Panc1 (cell line): ENCODE data around the gene SCLY. TPM values are rescaled to one million over a fixed set of nuclear protein-coding genes. Genes with fewer than 3 reads are reported as not detected.

ENCODE experiments used
- ATAC-seq: fragments of 200-7000 bp; cut with Tn5 transposase; 2 replicates; pipeline ENCODE4 v1.9.1; 2020; ENCODE audit warnings: mild to moderate bottlenecking, moderate library complexity
- BruUV-seq: library from RNA; stranded (reverse); fragments of 400-500 nt; replicated peaks from 2 replicates; lab custom pipeline; 2021; lab: Mats Ljungman, UMichigan
- CTCF ChIA-PET: fragments of 300-600 bp; sonication (Branson Sonifier 250); formaldehyde crosslinking; loops from one replicate; lab custom pipeline; 2022; ENCODE audit warnings: antibody characterized with exemption; lab: Charles Lee
- POLR2A ChIA-PET: fragments of 300-600 bp; sonication (Branson Sonifier 250); formaldehyde crosslinking; loops from one replicate; lab custom pipeline; 2022; ENCODE audit warnings: antibody characterized with exemption; lab: Charles Lee
- DNase-seq: peaks from one replicate; pipeline ENCODE4 v3.0.0-alpha.2; 2010; ENCODE audit warnings: low read depth, low spot score
- H3K27ac ChIP-seq: 2 replicates; pipeline ENCODE4 v1.5.1; 2011; ENCODE audit warnings: mild to moderate bottlenecking, low read length, inconsistent platforms
- H3K27me3 ChIP-seq: fragments of 200-500 bp; sonication (Bioruptor generic); 2 replicates; pipeline ENCODE4 v1.6.0; 2014; ENCODE audit warnings: low read length, inconsistent platforms; ENCODE audit not compliant: control insufficient read depth, insufficient read depth
- H3K36me3 ChIP-seq: fragments of 200-500 bp; sonication (Bioruptor generic); 2 replicates; pipeline ENCODE4 v1.5.1; 2014; ENCODE audit warnings: inconsistent platforms, mild to moderate bottlenecking, low read length, moderate library complexity; ENCODE audit not compliant: control insufficient read depth, insufficient read depth
- H3K4me1 ChIP-seq: 2 replicates; pipeline ENCODE4 v1.5.1; 2011; ENCODE audit warnings: inconsistent platforms, mild to moderate bottlenecking, low read length, moderate library complexity; ENCODE audit not compliant: control insufficient read depth, insufficient read depth
- H3K4me3 ChIP-seq, 2 experiments: 2 replicates each; pipeline ENCODE4 v1.5.1; 2011 to 2012; ENCODE audit warnings: low read depth in 2 of 2, low read length in 2 of 2, mild to moderate bottlenecking in 2 of 2, inconsistent platforms in 1 of 2, moderate library complexity in 1 of 2
- H3K9me3 ChIP-seq: fragments of 200-500 bp; sonication (Bioruptor generic); 2 replicates; pipeline ENCODE4 v1.5.1; 2014; ENCODE audit warnings: low read depth, mild to moderate bottlenecking, inconsistent platforms, low read length, moderate library complexity; ENCODE audit not compliant: control insufficient read depth, insufficient read depth
- CTCF ChIP-seq: fragments of 450-650 bp; IDR thresholded peaks from 2 replicates; pipeline ENCODE4 v1.5.1; 2017; ENCODE audit warnings: mild to moderate bottlenecking
- POLR2AphosphoS5 ChIP-seq: IDR thresholded peaks from 2 replicates; pipeline ENCODE4 v1.6.1; 2012; ENCODE audit warnings: mild to moderate bottlenecking, low read depth, low read length, moderate library complexity
- REST ChIP-seq, 2 experiments: IDR thresholded peaks; 2 replicates each; pipeline ENCODE4 v1.6.1; 2011 to 2012; ENCODE audit warnings: low read depth in 2 of 2, control low read depth in 1 of 2, low read length in 1 of 2, mild to moderate bottlenecking in 1 of 2, moderate library complexity in 1 of 2; ENCODE audit not compliant: insufficient read depth in 1 of 2
- SIN3A ChIP-seq: IDR thresholded peaks from 2 replicates; pipeline ENCODE4 v1.6.1; 2012; ENCODE audit warnings: low read depth, mild to moderate bottlenecking, low read length, moderate library complexity, borderline replicate concordance; ENCODE audit not compliant: insufficient read depth
- TCF7L2 ChIP-seq: IDR thresholded peaks from 2 replicates; pipeline ENCODE4 v1.6.1; 2011; ENCODE audit warnings: mild to moderate bottlenecking, low read depth, low read length, inconsistent platforms
- in situ Hi-C: cut with HindIII; loops from 2 replicates; pipeline ENCODE4 v1.10.0; 2016; ENCODE audit warnings: low sequenced_read_pairs, low pct_unique_long_range_greater_than_20kb
- intact Hi-C: fragments of 100-400 bp; cut with micrococcal nuclease; formaldehyde crosslinking; loops from one replicate; pipeline ENCODE4 v1.10.0; 2022; ENCODE audit not compliant: unreplicated experiment
- total RNA-seq: library from RNA; stranded (reverse); gene quantifications from one replicate; pipeline ENCODE4 v1.2.1, GENCODE V29; 2021; ENCODE audit not compliant: unreplicated experiment

Gene SCLY
- total RNA-seq, 1 experiment from 2014 or later: 31.4 TPM

GRCh38 chr2:238030422-238031155, 30.2 kb upstream of the SCLY start:
- CTCF ChIA-PET: no interaction called here
- DNase-seq (no peak), ATAC-seq (peak; percentile 38; the same call in 1 of the 2 replicates)
- intact Hi-C loops: no loop called here
- Histone ChIP-seq H3K27ac (no peak overlapping the region), H3K27me3 (no peaks in the 10 kb centered on the region), H3K4me1 (no peaks in the 10 kb centered on the region), H3K4me3 (no peak overlapping the region), H3K36me3 (no peaks in the 10 kb centered on the region; the same call in 1 of the 2 replicates), H3K9me3 (no peaks in the 10 kb centered on the region)
- in situ Hi-C loops: no loop called here
- POLR2A ChIA-PET: no interaction called here
- TF ChIP-seq CTCF (no peak), REST (IDR thresholded peaks at IDR 0.05; ENCODE audit: insufficient read depth in 1 of 2, low read depth in 2 of 2, low read length in 1 of 2) (no peak), TCF7L2 (no peak), POLR2AphosphoS5 (no peak), SIN3A (no peak)
- BruUV-seq: no TSS peak

- TF ChIP-seq POLR2AphosphoS5 (no peak), CTCF (no peak), TCF7L2 (no peak), REST (IDR thresholded peaks at IDR 0.05; ENCODE audit: insufficient read depth in 1 of 2, low read depth in 2 of 2, low read length in 1 of 2) (no peak), SIN3A (no peak)
- Histone ChIP-seq H3K4me1 (no peaks in the 10 kb centered on the region), H3K4me3 (no peak overlapping the region), H3K36me3 (no peaks in the 10 kb centered on the region), H3K27me3 (no peaks in the 10 kb centered on the region), H3K9me3 (no peaks in the 10 kb centered on the region), H3K27ac (no peak overlapping the region)
- in situ Hi-C loops: no loop called here
- intact Hi-C loops: no loop called here
- DNase-seq (no peak), ATAC-seq (no peak)
- BruUV-seq: no TSS peak
- CTCF ChIA-PET: no interaction called here
- POLR2A ChIA-PET: no interaction called here
Measured at GRCh38 chr2:238031751-238032150, 29.1 kb upstream of the SCLY start.
